A549 (cell line): ENCODE data around the gene PLEKHG4B. TPM values are rescaled to one million over a fixed set of nuclear protein-coding genes. Genes with fewer than 3 reads are reported as not detected.

Source experiments
- ATAC-seq, 2 experiments: fragments of 200-7000 bp in 1 of 2; fragments of >200 bp in 1 of 2; cut with Nextera tagmentation in 1 of 2; cut with Tn5 transposase in 1 of 2; 3 replicates each; pipeline versions ENCODE4 v1.8.0 to v1.9.1; 2018 to 2020; ENCODE audit warnings: mild to moderate bottlenecking in 1 of 2, moderate library complexity in 1 of 2
- CTCF ChIA-PET: fragments of 300-600 bp; sonication (Branson Sonifier 250); formaldehyde crosslinking; extraction: SDS; loops from one replicate; lab custom pipeline; 2021; ENCODE audit warnings: antibody characterized with exemption, inconsistent platforms; lab: Yijun Ruan, JAX
- POLR2A ChIA-PET: fragments of 350-600 bp; formaldehyde crosslinking; extraction: SDS; loops from one replicate; lab custom pipeline; 2021; ENCODE audit warnings: antibody characterized with exemption, inconsistent platforms; lab: Yijun Ruan, JAX
- DNase-seq, 2 experiments: peaks; one replicate each; pipeline versions ENCODE4 v3.0.0 to v3.0.0-alpha.2; 2011 to 2016; ENCODE audit warnings: low read depth in 1 of 2, low spot score in 1 of 2
- FAIRE-seq: peaks from 2 replicates; lab custom pipeline; 2011; peaks lifted over from hg19 to GRCh38; lab: Jason Lieb, UNC
- H3K27ac ChIP-seq, 2 experiments: fragments of >200 bp; sonication (Bioruptor Twin); formaldehyde crosslinking; 3 replicates each; pipeline ENCODE4 v1.5.1; 2016 to 2017
- H3K4me1 ChIP-seq: fragments of >200 bp; sonication (Bioruptor Twin); formaldehyde crosslinking; 3 replicates; pipeline ENCODE4 v1.6.1; 2016
- H3K4me2 ChIP-seq: fragments of >200 bp; sonication (Bioruptor Twin); formaldehyde crosslinking; 3 replicates; pipeline ENCODE4 v1.6.1; 2016
- H3K4me3 ChIP-seq: fragments of >200 bp; sonication (Bioruptor Twin); formaldehyde crosslinking; 3 replicates; pipeline ENCODE4 v1.5.1; 2016
- H3K9me3 ChIP-seq: fragments of >200 bp; sonication (Bioruptor Twin); formaldehyde crosslinking; 3 replicates; pipeline ENCODE4 v1.6.1; 2016
- ATOH8 ChIP-seq: fragments of 250-450 bp; sonication (Bioruptor Pico); IDR thresholded peaks from 2 replicates; pipeline ENCODE4 v1.5.0; 2020; ENCODE audit warnings: low read depth, mild to moderate bottlenecking, moderate library complexity
- CBX2 ChIP-seq: fragments of 200-600 bp; sonication (generic); IDR thresholded peaks from 2 replicates; pipeline ENCODE4 v1.6.1; 2016; ENCODE audit warnings: low read depth, mild to moderate bottlenecking, borderline replicate concordance
- CEBPB ChIP-seq, 2 experiments: fragments of >200 bp in 1 of 2; sonication (Bioruptor Twin) in 1 of 2; formaldehyde crosslinking in 1 of 2; IDR thresholded peaks; 2 replicates each; pipeline ENCODE4 v1.6.1; 2012 to 2016
- CHD4 ChIP-seq: fragments of 200-600 bp; sonication (generic); IDR thresholded peaks from 2 replicates; pipeline ENCODE4 v1.6.1; 2016; ENCODE audit warnings: antibody characterized with exemption, mild to moderate bottlenecking, borderline replicate concordance
- E2F6 ChIP-seq: IDR thresholded peaks from 2 replicates; pipeline ENCODE4 v1.6.1; 2012; ENCODE audit warnings: low read depth, borderline replicate concordance
- EHMT2 ChIP-seq: fragments of 200-600 bp; sonication (generic); IDR thresholded peaks from 2 replicates; pipeline ENCODE4 v1.6.1; 2016; ENCODE audit warnings: antibody characterized with exemption, low read depth, mild to moderate bottlenecking, moderate library complexity
- ELK1 ChIP-seq: fragments of 150-350 bp; IDR thresholded peaks from 2 replicates; pipeline ENCODE4 v1.6.1; 2014; ENCODE audit warnings: low read depth, mild to moderate bottlenecking, low read length
- FOSB ChIP-seq: fragments of 250-450 bp; sonication (Bioruptor Pico); IDR thresholded peaks from 2 replicates; pipeline ENCODE4 v1.5.0; 2020; ENCODE audit warnings: mild to moderate bottlenecking, moderate library complexity
- FOSL2 ChIP-seq, 2 experiments: fragments of 450-650 bp in 1 of 2; fragments of >200 bp in 1 of 2; sonication (Bioruptor Twin) in 1 of 2; formaldehyde crosslinking; IDR thresholded peaks; 2 replicates each; pipeline versions ENCODE4 v1.5.0 to v1.6.1; 2016 to 2020; ENCODE audit warnings: mild to moderate bottlenecking in 1 of 2, moderate library complexity in 1 of 2
- FOXS1 ChIP-seq: fragments of 250-450 bp; sonication (Bioruptor Pico); IDR thresholded peaks from 2 replicates; pipeline ENCODE4 v1.5.0; 2020; ENCODE audit warnings: mild to moderate bottlenecking, moderate library complexity
- HEYL ChIP-seq: fragments of 250-450 bp; sonication (Bioruptor Pico); IDR thresholded peaks from 2 replicates; pipeline ENCODE4 v1.8.0; 2021; ENCODE audit warnings: mild to moderate bottlenecking, moderate library complexity
- HOXB13 ChIP-seq: fragments of 250-450 bp; sonication (Bioruptor Pico); IDR thresholded peaks from 2 replicates; pipeline ENCODE4 v1.5.0; 2020; ENCODE audit warnings: low read depth, mild to moderate bottlenecking, moderate library complexity
- HOXB5 ChIP-seq: fragments of 250-450 bp; sonication (Bioruptor Pico); IDR thresholded peaks from 2 replicates; pipeline ENCODE4 v1.5.0; 2020; ENCODE audit warnings: mild to moderate bottlenecking, moderate library complexity
- JUN ChIP-seq, 2 experiments: fragments of >200 bp; sonication (Bioruptor Twin); formaldehyde crosslinking; IDR thresholded peaks; 2 replicates in 1 of 2; 3 replicates in 1 of 2; pipeline ENCODE4 v1.6.1; 2016 to 2017
- JUNB ChIP-seq: fragments of >200 bp; sonication (Bioruptor Twin); formaldehyde crosslinking; IDR thresholded peaks from 2 replicates; pipeline ENCODE4 v1.6.1; 2016
- KDM1A ChIP-seq: fragments of 200-600 bp; sonication (generic); IDR thresholded peaks from 2 replicates; pipeline ENCODE4 v1.6.1; 2016; ENCODE audit warnings: low read depth, mild to moderate bottlenecking
- KDM5A ChIP-seq: fragments of 200-600 bp; sonication (generic); IDR thresholded peaks from 2 replicates; pipeline ENCODE4 v1.6.1; 2016; ENCODE audit warnings: antibody characterized with exemption, mild to moderate bottlenecking
- PHF8 ChIP-seq: fragments of 200-600 bp; sonication (generic); IDR thresholded peaks from 2 replicates; pipeline ENCODE4 v1.6.1; 2016; ENCODE audit warnings: low read depth, mild to moderate bottlenecking, antibody characterized with exemption, moderate library complexity, borderline replicate concordance
- RAD21 ChIP-seq, 2 experiments: fragments of >200 bp in 1 of 2; sonication (Bioruptor Twin) in 1 of 2; formaldehyde crosslinking in 1 of 2; IDR thresholded peaks in 1 of 2; conservative IDR thresholded peaks in 1 of 2; 2 replicates in 1 of 2; 3 replicates in 1 of 2; pipeline ENCODE4 v1.6.1; 2012 to 2018; ENCODE audit warnings: inconsistent platforms in 1 of 2
- RCOR1 ChIP-seq: fragments of 150-350 bp; IDR thresholded peaks from 2 replicates; pipeline ENCODE4 v1.6.1; 2014; ENCODE audit warnings: antibody characterized with exemption, low read length, low read depth
- REST ChIP-seq: fragments of 200-600 bp; sonication (generic); IDR thresholded peaks from 2 replicates; pipeline ENCODE4 v1.6.1; 2016; ENCODE audit warnings: antibody characterized with exemption, mild to moderate bottlenecking, moderate library complexity
- RFX5 ChIP-seq: fragments of 450-650 bp; IDR thresholded peaks from 2 replicates; pipeline ENCODE4 v1.7.1; 2014; ENCODE audit warnings: antibody characterized with exemption, mild to moderate bottlenecking, moderate library complexity
- RNF2 ChIP-seq: fragments of 200-600 bp; sonication (generic); IDR thresholded peaks from 2 replicates; pipeline ENCODE4 v1.6.1; 2016; ENCODE audit warnings: low read depth, mild to moderate bottlenecking, antibody characterized with exemption, moderate library complexity, borderline replicate concordance
- SREBF2 ChIP-seq: fragments of 450-650 bp; IDR thresholded peaks from 2 replicates; pipeline ENCODE4 v1.6.1; 2014; ENCODE audit warnings: mild to moderate bottlenecking, moderate library complexity
- USF2 ChIP-seq: fragments of 450-650 bp; IDR thresholded peaks from 2 replicates; pipeline ENCODE4 v1.6.1; 2014; ENCODE audit warnings: antibody characterized with exemption
- ZFP36 ChIP-seq: fragments of 450-650 bp; IDR thresholded peaks from 2 replicates; pipeline ENCODE4 v1.6.1; 2014; ENCODE audit warnings: borderline replicate concordance; ENCODE audit not compliant: partially characterized antibody
- ZSCAN20 ChIP-seq: fragments of 250-450 bp; sonication (Bioruptor Pico); IDR thresholded peaks from 2 replicates; pipeline ENCODE4 v1.8.0; 2022; ENCODE audit warnings: mild to moderate bottlenecking, moderate library complexity
- WGBS: methylation state at CpG from one replicate; pipeline ENCODE4 v1.1.6; 2017; ENCODE audit errors: missing lambda C conversion rate; 5-methylcytosine and 5-hydroxymethylcytosine counted together
- polyA plus RNA-seq, 4 experiments: library from polyadenylated mRNA; depleted of rRNA in 3 of 4; stranded (reverse); fragments of >200 nt; fragmentation: RNase III in 1 of 4; extraction: RNeasy Plus Mini Kit Qiagen cat#74134 plus additional on column Dnase treatment in 1 of 4; gene quantifications; 2 replicates in 3 of 4; 3 replicates in 1 of 4; pipeline ENCODE4 v1.2.3, GENCODE V29; 2011 to 2017

PLEKHG4B gene
- polyA plus RNA-seq, 2 of the 4 experiments (the other 2 are of a cell fraction) = 0.57 to 0.59 TPM

- no peak overlapping the region for H3K27ac ChIP-seq
- H3K4me2 ChIP-seq = no peak overlapping the region
- CTCF ChIA-PET = interaction anchor here (0.9 to 2.9 kb wide), 5 partner anchors 9 to 27 kb away, joined by 3 to 12 read pairs (median 3); partner anchors contain the start of gene LRRC14B
- no peaks in the 10 kb centered on the region for H3K9me3 ChIP-seq
- H3K4me3 ChIP-seq = no peak overlapping the region
- no peak for FAIRE-seq
- no peak for DNase-seq
- 66% methylated on average over 12 of the region's 13 CpGs for WGBS
- POLR2A ChIA-PET = no interaction called here
- no peak for TF ChIP-seq FOXS1 (CRISPR knock-in tag)
- TF ChIP-seq REST = no peak
- TF ChIP-seq PHF8 = no peak
- no peak for TF ChIP-seq RAD21 (conservative IDR thresholded peaks at IDR 0.05 in 1 of 2, IDR thresholded peaks at IDR 0.05 in 1 of 2)
- TF ChIP-seq JUNB = no peak
- no peak for TF ChIP-seq RCOR1
- no peak for TF ChIP-seq ZFP36
- TF ChIP-seq RNF2 = no peak
- TF ChIP-seq HOXB5 = no peak
- TF ChIP-seq USF2 = no peak
- no peak for TF ChIP-seq FOSL2 (IDR thresholded peaks at IDR 0.05)
- no peak for TF ChIP-seq FOSL2 (CRISPR knock-in tag; IDR thresholded peaks at IDR 0.05)
- TF ChIP-seq RFX5 = no peak
- no peak for TF ChIP-seq EHMT2
- no peak for TF ChIP-seq CEBPB (IDR thresholded peaks at IDR 0.05)
- no peak for TF ChIP-seq CBX2
- TF ChIP-seq JUN (IDR thresholded peaks at IDR 0.05) = no peak
- TF ChIP-seq, all 56 proteins: peak for 0
- no peak for ATAC-seq
- H3K4me1 ChIP-seq = no peaks in the 10 kb centered on the region
Measured at GRCh38 chr5:180286-180918, 88.4 kb downstream of the PLEKHG4B start.

GRCh38 chr5:181160-181559 lies 89.2 kb downstream of the PLEKHG4B start:
- Histone ChIP-seq H3K27ac (no peak overlapping the region), H3K4me1 (no peaks in the 10 kb centered on the region), H3K4me3 (no peak overlapping the region), H3K4me2 (no peak overlapping the region), H3K9me3 (no peaks in the 10 kb centered on the region)
- TF ChIP-seq HEYL (CRISPR knock-in tag) = no peak
- ChIA-PET CTCF (interaction anchor here (1.2 to 2.9 kb wide), 3 partner anchors 8 to 27 kb away, joined by 3 to 12 read pairs (median 3); no protein-coding TSS in a partner anchor), POLR2A (no interaction called here)
- WGBS = 74% methylated on average over 9 of the region's 9 CpGs
- ATAC-seq (no peak), FAIRE-seq (no peak), DNase-seq (no peak)

- 79% methylated on average over 15 of the region's 22 CpGs for WGBS
- POLR2A ChIA-PET = no interaction called here
- Histone ChIP-seq H3K4me1 (no peaks in the 10 kb centered on the region), H3K4me2 (no peak overlapping the region), H3K9me3 (no peaks in the 10 kb centered on the region), H3K27ac (no peak overlapping the region), H3K4me3 (no peak overlapping the region)
- CTCF ChIA-PET = interaction anchor here (1.7 kb wide), 1 partner anchor 10 kb away, joined by 3 read pairs; no protein-coding TSS in a partner anchor
- ATAC-seq (no peak), FAIRE-seq (no peak), DNase-seq (no peak)
- no peak for TF ChIP-seq ATOH8 (CRISPR knock-in tag)
- no peak for TF ChIP-seq CHD4
- TF ChIP-seq FOSB (CRISPR knock-in tag) = no peak
- TF ChIP-seq KDM1A = no peak
- no peak for TF ChIP-seq EHMT2
- TF ChIP-seq HOXB13 = no peak
- TF ChIP-seq SREBF2 = no peak
- TF ChIP-seq KDM5A = no peak
- TF ChIP-seq ZSCAN20 (CRISPR knock-in tag) = no peak
- TF ChIP-seq RFX5 = no peak
- TF ChIP-seq E2F6 = no peak
- no peak for TF ChIP-seq ELK1
Measured at GRCh38 chr5:181566-181965, 89.6 kb downstream of the PLEKHG4B start.
